ENCODE results near the gene ZNF777. TPM values are rescaled to one million over a fixed set of nuclear protein-coding genes. Genes with fewer than 3 reads are reported as not detected.

Gene ZNF777
- polyA plus RNA-seq, 3 donors: 0.13 to 2.0 (median 0.25) TPM

DNA sequence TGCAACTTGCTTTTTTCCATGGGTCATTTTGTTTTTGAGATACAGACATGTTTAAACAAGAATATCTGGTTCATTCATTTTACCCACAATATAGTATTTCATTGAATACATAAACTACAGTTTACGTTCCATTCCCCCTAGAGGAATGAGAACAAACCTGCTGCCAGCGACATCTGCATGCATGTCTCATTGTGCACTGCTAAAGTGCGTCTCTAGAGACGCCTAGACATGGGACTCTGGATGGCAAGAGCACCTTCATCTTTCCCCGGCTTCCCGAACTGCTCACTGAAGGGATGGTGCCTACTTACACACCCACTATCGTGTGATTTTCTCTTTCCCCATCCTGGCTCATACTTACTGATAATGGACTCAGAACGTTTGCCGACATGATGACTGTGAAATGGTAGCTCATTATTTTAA is 1.2 kb upstream of the ZNF777 start:
- intact Hi-C loops (cut with micrococcal nuclease): no loop called here
- no peak overlapping the region for H3K4me3 ChIP-seq (replicated peaks in 1 of 3; ENCODE audit: low read depth in 2 of 3, low read length in 3 of 3)
- no peak overlapping the region for H2AFZ ChIP-seq (ENCODE audit: insufficient read depth, low read depth, low read length, poor library complexity, severe bottlenecking)
- H3K79me2 ChIP-seq (ENCODE audit: insufficient read depth, low read length): peaks cover 5% of the 10 kb centered on the region
- WGBS (ENCODE audit: insufficient coverage): 95% methylated on average over 4 of the region's 9 CpGs
- peaks cover 24 to 40% (median 27%) of the 10 kb centered on the region in 3 donors for H3K27me3 Mint-ChIP-seq (ENCODE audit: low read depth in 3 of 3)
- H3K36me3 Mint-ChIP-seq: peaks cover 3% of the 10 kb centered on the region in 2 donors
- peaks cover 8 to 45% of the 10 kb centered on the region in 2 donors for H3K27me3 ChIP-seq (ENCODE audit: control insufficient read depth in 2 of 2, insufficient read depth in 2 of 2, low read length in 2 of 2)
- H3K9me3 ChIP-seq (replicated peaks in 1 of 2; ENCODE audit: control insufficient read depth in 1 of 2, insufficient read depth in 1 of 2, low read length in 2 of 2): peaks cover 0 to 5% of the 10 kb centered on the region in 2 donors
- DNase-seq: no peak
- peak overlapping the region in 1 of 2 donors; percentile 14 for H3K4me3 Mint-ChIP-seq
- H3K27ac Mint-ChIP-seq: no peak overlapping the region
- peaks cover 13 to 25% of the 10 kb centered on the region in 2 donors for H3K4me1 ChIP-seq (ENCODE audit: control insufficient read depth in 1 of 2, insufficient read depth in 2 of 2, low read length in 2 of 2)
- no peaks in the 10 kb centered on the region for H3K36me3 ChIP-seq (replicated peaks in 1 of 2; ENCODE audit: control insufficient read depth in 1 of 2, insufficient read depth in 2 of 2, low read length in 2 of 2)
- no peak overlapping the region for H3K27ac ChIP-seq (ENCODE audit: low read depth in 1 of 2, low read length in 2 of 2)
- peaks cover 19% of the 10 kb centered on the region for H4K20me1 ChIP-seq (ENCODE audit: insufficient read depth, low read length)
- H3K9me3 Mint-ChIP-seq: peaks cover 0 to 12% (median 7%) of the 10 kb centered on the region in 7 donors
- H3K4me2 ChIP-seq (replicated peaks; ENCODE audit: extremely low read depth, low read length, poor library complexity, severe bottlenecking): no peak overlapping the region
- TF ChIP-seq, protein P1, sequence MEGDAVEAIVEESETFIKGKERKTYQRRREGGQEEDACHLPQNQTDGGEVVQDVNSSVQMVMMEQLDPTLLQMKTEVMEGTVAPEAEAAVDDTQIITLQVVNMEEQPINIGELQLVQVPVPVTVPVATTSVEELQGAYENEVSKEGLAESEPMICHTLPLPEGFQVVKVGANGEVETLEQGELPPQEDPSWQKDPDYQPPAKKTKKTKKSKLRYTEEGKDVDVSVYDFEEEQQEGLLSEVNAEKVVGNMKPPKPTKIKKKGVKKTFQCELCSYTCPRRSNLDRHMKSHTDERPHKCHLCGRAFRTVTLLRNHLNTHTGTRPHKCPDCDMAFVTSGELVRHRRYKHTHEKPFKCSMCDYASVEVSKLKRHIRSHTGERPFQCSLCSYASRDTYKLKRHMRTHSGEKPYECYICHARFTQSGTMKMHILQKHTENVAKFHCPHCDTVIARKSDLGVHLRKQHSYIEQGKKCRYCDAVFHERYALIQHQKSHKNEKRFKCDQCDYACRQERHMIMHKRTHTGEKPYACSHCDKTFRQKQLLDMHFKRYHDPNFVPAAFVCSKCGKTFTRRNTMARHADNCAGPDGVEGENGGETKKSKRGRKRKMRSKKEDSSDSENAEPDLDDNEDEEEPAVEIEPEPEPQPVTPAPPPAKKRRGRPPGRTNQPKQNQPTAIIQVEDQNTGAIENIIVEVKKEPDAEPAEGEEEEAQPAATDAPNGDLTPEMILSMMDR (IDR thresholded peaks at IDR 0.05): no peak
- peaks cover 21% of the 10 kb centered on the region for H3K4me1 Mint-ChIP-seq
- H3K9ac ChIP-seq (ENCODE audit: insufficient read depth, low read length, poor library complexity, severe bottlenecking): no peak overlapping the region

DNA sequence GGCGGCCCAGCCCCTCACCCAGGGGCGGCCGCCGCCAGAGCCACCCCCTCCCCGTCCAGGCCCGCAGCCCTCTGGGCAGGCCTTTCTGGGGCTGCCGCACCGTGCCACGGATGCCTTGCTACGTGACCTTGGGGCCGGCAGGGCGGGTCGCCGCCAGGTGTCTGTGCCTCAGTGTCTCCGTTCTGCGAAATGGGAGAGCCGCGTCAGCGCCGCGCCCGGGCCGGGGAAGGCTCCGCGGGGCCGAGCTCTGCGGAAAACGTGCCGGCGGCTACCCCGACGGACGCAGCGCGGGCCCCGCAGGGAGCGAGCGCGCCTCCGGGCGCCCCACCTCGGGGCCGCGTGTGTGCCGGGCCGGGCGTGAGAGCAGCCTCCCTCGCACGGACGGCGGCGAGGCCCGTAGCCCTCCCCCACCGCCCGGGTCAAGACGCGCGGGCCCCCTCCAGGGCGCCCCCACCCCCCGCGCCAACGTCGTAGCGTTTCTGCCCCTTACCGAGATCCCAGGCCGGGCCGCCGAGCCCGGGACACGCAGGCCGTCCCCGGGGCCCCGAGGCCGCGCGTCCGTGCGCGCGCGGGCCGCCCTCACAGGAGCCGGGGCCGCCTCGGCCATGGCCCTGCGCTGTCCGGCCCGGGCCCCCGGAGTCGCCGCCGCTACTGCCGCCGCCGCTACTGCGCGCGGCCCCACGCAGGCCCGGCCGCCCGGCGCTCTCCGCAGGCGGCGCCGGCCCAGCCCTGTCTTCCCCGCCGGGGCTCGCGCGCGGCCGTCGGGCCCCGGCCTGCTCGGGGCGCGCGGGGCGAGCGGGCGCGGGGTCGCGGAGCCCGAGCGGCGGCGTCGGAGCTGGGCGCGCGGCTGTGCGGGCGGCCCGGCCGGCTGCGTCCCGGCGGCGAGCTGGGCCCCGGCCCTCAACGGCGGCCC is 1.1 kb downstream of the ZNF777 start:
- Mint-ChIP-seq H3K27ac (no peak overlapping the region), H3K9me3 (peaks cover 0 to 7% (median 0%) of the 10 kb centered on the region in 7 donors), H3K27me3 (ENCODE audit: low read depth in 3 of 3) (peaks cover 24 to 40% (median 26%) of the 10 kb centered on the region in 3 donors), H3K4me3 (peak overlapping the region; percentile 30 to 34), H3K36me3 (peaks cover 14 to 19% of the 10 kb centered on the region in 2 donors), H3K4me1 (peaks cover 25% of the 10 kb centered on the region)
- Histone ChIP-seq H3K4me3 (replicated peaks in 1 of 3; ENCODE audit: low read depth in 2 of 3, low read length in 3 of 3) (peak overlapping the region; percentile 38 to 86 (median 55)), H3K27ac (ENCODE audit: low read depth in 1 of 2, low read length in 2 of 2) (no peak overlapping the region), H3K4me1 (ENCODE audit: control insufficient read depth in 1 of 2, insufficient read depth in 2 of 2, low read length in 2 of 2) (peaks cover 13 to 25% of the 10 kb centered on the region in 2 donors), H2AFZ (ENCODE audit: insufficient read depth, low read depth, low read length, poor library complexity, severe bottlenecking) (peak overlapping the region; percentile 99), H4K20me1 (ENCODE audit: insufficient read depth, low read length) (peaks cover 24% of the 10 kb centered on the region), H3K9ac (ENCODE audit: insufficient read depth, low read length, poor library complexity, severe bottlenecking) (peak overlapping the region; percentile 38), H3K79me2 (ENCODE audit: insufficient read depth, low read length) (peaks cover 5% of the 10 kb centered on the region), H3K9me3 (replicated peaks in 1 of 2; ENCODE audit: control insufficient read depth in 1 of 2, insufficient read depth in 1 of 2, low read length in 2 of 2) (peaks cover 0 to 5% of the 10 kb centered on the region in 2 donors), H3K27me3 (ENCODE audit: control insufficient read depth in 2 of 2, insufficient read depth in 2 of 2, low read length in 2 of 2) (peaks cover 8 to 38% of the 10 kb centered on the region in 2 donors), H3K4me2 (replicated peaks; ENCODE audit: extremely low read depth, low read length, poor library complexity, severe bottlenecking) (peak overlapping the region; percentile 95), H3K36me3 (replicated peaks in 1 of 2; ENCODE audit: control insufficient read depth in 1 of 2, insufficient read depth in 2 of 2, low read length in 2 of 2) (peaks cover 11 to 20% of the 10 kb centered on the region in 2 donors)
- TF ChIP-seq, protein P1 (IDR thresholded peaks at IDR 0.05): no peak
- 3% methylated on average over 145 of the region's 145 CpGs for WGBS (ENCODE audit: insufficient coverage)
- intact Hi-C loops (cut with micrococcal nuclease): no loop called here
- DNase-seq: no peak
